Liver (tissue), 9 donors: ENCODE data around the gene PRRT3. TPM values are rescaled to one million over a fixed set of nuclear protein-coding genes. Genes with fewer than 3 reads are reported as not detected.
A peak's percentile ranks its signal among the peaks of the same experiment; 100 is the strongest.

Source experiments
- DNase-seq: peaks from one replicate; pipeline ENCODE4 v3.0.0-alpha.2; 2017; ENCODE audit warnings: low spot score
- H3K27ac ChIP-seq, 2 donors: one replicate each; pipeline ENCODE4 v1.7.0; 2013; ENCODE audit warnings: inconsistent platforms in 2 of 2, low read length in 2 of 2, control low read depth in 1 of 2, low read depth in 1 of 2, mild to moderate bottlenecking in 1 of 2
- H3K27me3 ChIP-seq, 4 donors: one replicate each; pipeline versions ENCODE4 v1.6.1 to v1.7.0; 2013; ENCODE audit warnings: low read length in 3 of 4, inconsistent platforms in 1 of 4, mild to moderate bottlenecking in 1 of 4, moderate library complexity in 1 of 4; ENCODE audit not compliant: control insufficient read depth in 4 of 4, insufficient read depth in 4 of 4
- H3K36me3 ChIP-seq, 4 donors: one replicate each; pipeline versions ENCODE4 v1.6.1 to v1.7.0; 2013; ENCODE audit warnings: low read length in 3 of 4, mild to moderate bottlenecking in 3 of 4, low read depth in 1 of 4, moderate library complexity in 1 of 4; ENCODE audit not compliant: control insufficient read depth in 4 of 4, insufficient read depth in 3 of 4
- H3K4me1 ChIP-seq, 4 donors: one replicate each; pipeline versions ENCODE4 v1.6.1 to v1.7.0; 2013; ENCODE audit warnings: low read length in 3 of 4, mild to moderate bottlenecking in 3 of 4, moderate library complexity in 1 of 4; ENCODE audit not compliant: control insufficient read depth in 4 of 4, insufficient read depth in 4 of 4
- H3K4me3 ChIP-seq, 3 donors: one replicate each; pipeline versions ENCODE4 v1.6.1 to v1.7.0; 2013; ENCODE audit warnings: low read length in 3 of 3, control low read depth in 1 of 3, low read depth in 1 of 3, mild to moderate bottlenecking in 1 of 3
- H3K9ac ChIP-seq, 2 donors: one replicate each; pipeline ENCODE4 v1.7.0; 2013; ENCODE audit warnings: low read length in 2 of 2, mild to moderate bottlenecking in 2 of 2, moderate library complexity in 2 of 2, control low read depth in 1 of 2, low read depth in 1 of 2
- H3K9me3 ChIP-seq, 4 donors: one replicate each; pipeline versions ENCODE4 v1.6.1 to v1.7.0; 2013; ENCODE audit warnings: low read length in 3 of 4; ENCODE audit not compliant: control insufficient read depth in 4 of 4
- EGR1 ChIP-seq, 2 donors: IDR thresholded peaks; 2 replicates each; pipeline ENCODE4 v1.6.1; 2016 to 2018; ENCODE audit warnings: antibody characterized with exemption in 2 of 2, low read depth in 2 of 2
- FOXA2 ChIP-seq: IDR thresholded peaks from 2 replicates; pipeline ENCODE4 v1.6.1; 2016; ENCODE audit warnings: antibody characterized with exemption
- GABPA ChIP-seq, 2 donors: IDR thresholded peaks in 1 of 2; conservative IDR thresholded peaks in 1 of 2; 2 replicates each; pipeline ENCODE4 v1.6.1; 2016; ENCODE audit warnings: antibody characterized with exemption in 2 of 2, mild to moderate bottlenecking in 1 of 2, moderate library complexity in 1 of 2
- HNF4A ChIP-seq, 2 donors: conservative IDR thresholded peaks; 2 replicates each; pipeline ENCODE4 v1.6.1; 2016; ENCODE audit warnings: antibody characterized with exemption in 2 of 2, mild to moderate bottlenecking in 2 of 2
- HNF4G ChIP-seq: IDR thresholded peaks from 2 replicates; pipeline ENCODE4 v1.6.1; 2016; ENCODE audit warnings: antibody characterized with exemption
- NR2F2 ChIP-seq: IDR thresholded peaks from 2 replicates; pipeline ENCODE4 v1.6.1; 2016; ENCODE audit warnings: antibody characterized with exemption
- RAD21 ChIP-seq, 2 donors: IDR thresholded peaks; 2 replicates each; pipeline ENCODE4 v1.6.1; 2016; ENCODE audit warnings: antibody characterized with exemption in 2 of 2, mild to moderate bottlenecking in 2 of 2
- RXRA ChIP-seq, 2 donors: IDR thresholded peaks; 2 replicates each; pipeline ENCODE4 v1.6.1; 2017 to 2018; ENCODE audit warnings: antibody characterized with exemption in 2 of 2, mild to moderate bottlenecking in 1 of 2
- SP1 ChIP-seq: IDR thresholded peaks from 2 replicates; pipeline ENCODE4 v1.6.1; 2018; ENCODE audit warnings: antibody characterized with exemption, mild to moderate bottlenecking
- TAF1 ChIP-seq: conservative IDR thresholded peaks from 2 replicates; pipeline ENCODE4 v1.6.1; 2016; ENCODE audit warnings: antibody characterized with exemption, mild to moderate bottlenecking
- YY1 ChIP-seq: IDR thresholded peaks from 2 replicates; pipeline ENCODE4 v1.6.1; 2016; ENCODE audit warnings: antibody characterized with exemption, mild to moderate bottlenecking
- WGBS: extraction: QIAGEN DNeasy Blood & Tissue Kit; methylation state at CpG from one replicate; pipeline ENCODE4 v1.1.7; 2013; 5-methylcytosine and 5-hydroxymethylcytosine counted together
- polyA plus RNA-seq, 2 donors: library from polyadenylated mRNA; stranded (reverse) in 1 of 2; unstranded in 1 of 2; fragments of 200-250 nt in 1 of 2; fragments of >200 nt in 1 of 2; fragmentation: Nextera tagmentation in 1 of 2; extraction: Ambion mirVana in 1 of 2; gene quantifications; one replicate each; pipeline versions ENCODE4 v1.2.1 to v1.2.3, GENCODE V29; 2013 to 2015
- total RNA-seq, 2 donors: library from RNA; depleted of rRNA; stranded (reverse); fragments of >200 nt; gene quantifications; one replicate each; pipeline ENCODE4 v1.2.3, GENCODE V29; 2014
- TF ChIP-seq, protein P1 (sequence below): IDR thresholded peaks from 2 replicates; pipeline ENCODE4 v1.6.1; 2016; ENCODE audit warnings: antibody characterized with exemption, mild to moderate bottlenecking
- TF ChIP-seq, protein P2 (sequence below): IDR thresholded peaks from 2 replicates; pipeline ENCODE4 v1.6.1; 2016; ENCODE audit warnings: antibody characterized with exemption
- TF ChIP-seq, protein P3 (sequence below): fragments of 150-350 bp; IDR thresholded peaks from 2 replicates; pipeline ENCODE4 v1.5.1; 2017; ENCODE audit warnings: improper control_type of control experiment, low read depth, low read length; ENCODE audit not compliant: missing input control
- TF ChIP-seq, protein P4 (sequence below): IDR thresholded peaks from 2 replicates; pipeline ENCODE4 v1.6.1; 2016; ENCODE audit warnings: antibody characterized with exemption
- donor health status: healthy.
- donor health status: healthy.
- donor health status: healthy.
- donor health status: healthy.
- donor health status: healthy.

Gene PRRT3
- total and polyA plus RNA-seq, 4 donors: 0.14 to 0.79 (median 0.24) TPM

DNA sequence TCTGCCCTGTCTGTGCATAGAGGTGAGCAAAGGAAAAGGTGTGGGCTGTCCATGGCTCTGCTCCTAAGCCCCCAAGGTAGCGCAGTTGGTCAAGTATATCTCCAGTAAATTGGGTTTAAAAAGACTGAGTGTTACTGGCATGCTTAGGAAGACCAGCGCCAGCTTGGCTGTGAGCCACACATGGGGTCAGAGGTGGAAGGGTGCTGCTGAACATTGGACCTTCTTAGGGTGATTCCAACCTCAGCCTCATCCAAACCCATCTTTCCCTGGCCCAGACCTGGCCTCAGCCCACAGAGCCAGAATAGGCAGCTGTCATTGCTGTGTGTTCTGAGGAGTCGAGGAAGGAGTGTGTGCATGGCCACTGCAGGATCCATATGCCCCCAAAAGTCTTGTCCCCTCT lies 43.9 kb downstream of the PRRT3 start:
- H3K9ac ChIP-seq: no peak overlapping the region
- peak overlapping the region; percentile 9 to 60 for H3K27ac ChIP-seq
- H3K36me3 ChIP-seq: no peaks in the 10 kb centered on the region
- H3K4me1 ChIP-seq: peaks cover 8 to 59% (median 48%) of the 10 kb centered on the region in 4 donors
- no peak overlapping the region for H3K4me3 ChIP-seq
- DNase-seq: no peak
- H3K9me3 ChIP-seq: no peaks in the 10 kb centered on the region
- 43% methylated on average over 3 of the region's 3 CpGs for WGBS
- peak; percentile 43 for TF ChIP-seq SP1
- TF ChIP-seq HNF4A (conservative IDR thresholded peaks at IDR 0.05): peak; percentile 46 to 77
- peak in 1 of 2 donors; percentile 30 for TF ChIP-seq RXRA (IDR thresholded peaks at IDR 0.05)
- TF ChIP-seq EGR1 (IDR thresholded peaks at IDR 0.05; ENCODE audit: low read depth in 2 of 2): no peak
- no peak for TF ChIP-seq YY1
- TF ChIP-seq NR2F2: peak; percentile 65
- no peaks in the 10 kb centered on the region for H3K27me3 ChIP-seq

DNA sequence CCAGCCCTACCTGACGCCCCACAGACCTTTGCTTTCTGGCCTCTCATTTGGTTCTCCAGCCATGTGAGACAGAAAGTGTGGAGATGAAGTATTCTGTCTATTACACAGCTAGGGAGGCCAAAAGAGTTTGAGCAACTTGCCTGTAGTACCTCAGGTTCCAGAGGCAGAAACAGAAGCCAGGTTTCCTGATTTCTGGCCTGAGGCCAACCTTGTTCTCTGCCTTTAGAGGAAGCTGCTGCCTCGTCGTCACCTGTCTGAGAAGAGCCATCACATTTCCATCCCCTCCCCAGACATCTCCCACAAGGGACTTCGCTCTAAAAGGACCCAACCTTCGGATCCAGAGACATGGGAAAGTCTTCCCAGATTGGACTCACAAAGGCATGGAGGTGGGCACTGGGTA lies 45.7 kb downstream of the PRRT3 start:
- Histone ChIP-seq H3K36me3 (no peaks in the 10 kb centered on the region), H3K4me1 (peaks cover 16 to 57% (median 44%) of the 10 kb centered on the region in 4 donors), H3K9me3 (no peaks in the 10 kb centered on the region), H3K27me3 (no peaks in the 10 kb centered on the region), H3K27ac (no peak overlapping the region), H3K9ac (no peak overlapping the region), H3K4me3 (no peak overlapping the region)
- no peak for TF ChIP-seq SP1
- TF ChIP-seq FOXA2: no peak
- TF ChIP-seq, protein P1, sequence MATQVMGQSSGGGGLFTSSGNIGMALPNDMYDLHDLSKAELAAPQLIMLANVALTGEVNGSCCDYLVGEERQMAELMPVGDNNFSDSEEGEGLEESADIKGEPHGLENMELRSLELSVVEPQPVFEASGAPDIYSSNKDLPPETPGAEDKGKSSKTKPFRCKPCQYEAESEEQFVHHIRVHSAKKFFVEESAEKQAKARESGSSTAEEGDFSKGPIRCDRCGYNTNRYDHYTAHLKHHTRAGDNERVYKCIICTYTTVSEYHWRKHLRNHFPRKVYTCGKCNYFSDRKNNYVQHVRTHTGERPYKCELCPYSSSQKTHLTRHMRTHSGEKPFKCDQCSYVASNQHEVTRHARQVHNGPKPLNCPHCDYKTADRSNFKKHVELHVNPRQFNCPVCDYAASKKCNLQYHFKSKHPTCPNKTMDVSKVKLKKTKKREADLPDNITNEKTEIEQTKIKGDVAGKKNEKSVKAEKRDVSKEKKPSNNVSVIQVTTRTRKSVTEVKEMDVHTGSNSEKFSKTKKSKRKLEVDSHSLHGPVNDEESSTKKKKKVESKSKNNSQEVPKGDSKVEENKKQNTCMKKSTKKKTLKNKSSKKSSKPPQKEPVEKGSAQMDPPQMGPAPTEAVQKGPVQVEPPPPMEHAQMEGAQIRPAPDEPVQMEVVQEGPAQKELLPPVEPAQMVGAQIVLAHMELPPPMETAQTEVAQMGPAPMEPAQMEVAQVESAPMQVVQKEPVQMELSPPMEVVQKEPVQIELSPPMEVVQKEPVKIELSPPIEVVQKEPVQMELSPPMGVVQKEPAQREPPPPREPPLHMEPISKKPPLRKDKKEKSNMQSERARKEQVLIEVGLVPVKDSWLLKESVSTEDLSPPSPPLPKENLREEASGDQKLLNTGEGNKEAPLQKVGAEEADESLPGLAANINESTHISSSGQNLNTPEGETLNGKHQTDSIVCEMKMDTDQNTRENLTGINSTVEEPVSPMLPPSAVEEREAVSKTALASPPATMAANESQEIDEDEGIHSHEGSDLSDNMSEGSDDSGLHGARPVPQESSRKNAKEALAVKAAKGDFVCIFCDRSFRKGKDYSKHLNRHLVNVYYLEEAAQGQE: no peak
- TF ChIP-seq HNF4G: no peak
- no peak for TF ChIP-seq RXRA (IDR thresholded peaks at IDR 0.05)
- TF ChIP-seq TAF1: no peak
- TF ChIP-seq RAD21 (IDR thresholded peaks at IDR 0.05): no peak
- TF ChIP-seq, protein P2, sequence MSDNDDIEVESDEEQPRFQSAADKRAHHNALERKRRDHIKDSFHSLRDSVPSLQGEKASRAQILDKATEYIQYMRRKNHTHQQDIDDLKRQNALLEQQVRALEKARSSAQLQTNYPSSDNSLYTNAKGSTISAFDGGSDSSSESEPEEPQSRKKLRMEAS: no peak
- TF ChIP-seq HNF4A (conservative IDR thresholded peaks at IDR 0.05): no peak
- TF ChIP-seq GABPA (IDR thresholded peaks at IDR 0.05 in 1 of 2, conservative IDR thresholded peaks at IDR 0.05 in 1 of 2): no peak
- TF ChIP-seq, protein P3, sequence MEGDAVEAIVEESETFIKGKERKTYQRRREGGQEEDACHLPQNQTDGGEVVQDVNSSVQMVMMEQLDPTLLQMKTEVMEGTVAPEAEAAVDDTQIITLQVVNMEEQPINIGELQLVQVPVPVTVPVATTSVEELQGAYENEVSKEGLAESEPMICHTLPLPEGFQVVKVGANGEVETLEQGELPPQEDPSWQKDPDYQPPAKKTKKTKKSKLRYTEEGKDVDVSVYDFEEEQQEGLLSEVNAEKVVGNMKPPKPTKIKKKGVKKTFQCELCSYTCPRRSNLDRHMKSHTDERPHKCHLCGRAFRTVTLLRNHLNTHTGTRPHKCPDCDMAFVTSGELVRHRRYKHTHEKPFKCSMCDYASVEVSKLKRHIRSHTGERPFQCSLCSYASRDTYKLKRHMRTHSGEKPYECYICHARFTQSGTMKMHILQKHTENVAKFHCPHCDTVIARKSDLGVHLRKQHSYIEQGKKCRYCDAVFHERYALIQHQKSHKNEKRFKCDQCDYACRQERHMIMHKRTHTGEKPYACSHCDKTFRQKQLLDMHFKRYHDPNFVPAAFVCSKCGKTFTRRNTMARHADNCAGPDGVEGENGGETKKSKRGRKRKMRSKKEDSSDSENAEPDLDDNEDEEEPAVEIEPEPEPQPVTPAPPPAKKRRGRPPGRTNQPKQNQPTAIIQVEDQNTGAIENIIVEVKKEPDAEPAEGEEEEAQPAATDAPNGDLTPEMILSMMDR: no peak
- TF ChIP-seq, protein P4, sequence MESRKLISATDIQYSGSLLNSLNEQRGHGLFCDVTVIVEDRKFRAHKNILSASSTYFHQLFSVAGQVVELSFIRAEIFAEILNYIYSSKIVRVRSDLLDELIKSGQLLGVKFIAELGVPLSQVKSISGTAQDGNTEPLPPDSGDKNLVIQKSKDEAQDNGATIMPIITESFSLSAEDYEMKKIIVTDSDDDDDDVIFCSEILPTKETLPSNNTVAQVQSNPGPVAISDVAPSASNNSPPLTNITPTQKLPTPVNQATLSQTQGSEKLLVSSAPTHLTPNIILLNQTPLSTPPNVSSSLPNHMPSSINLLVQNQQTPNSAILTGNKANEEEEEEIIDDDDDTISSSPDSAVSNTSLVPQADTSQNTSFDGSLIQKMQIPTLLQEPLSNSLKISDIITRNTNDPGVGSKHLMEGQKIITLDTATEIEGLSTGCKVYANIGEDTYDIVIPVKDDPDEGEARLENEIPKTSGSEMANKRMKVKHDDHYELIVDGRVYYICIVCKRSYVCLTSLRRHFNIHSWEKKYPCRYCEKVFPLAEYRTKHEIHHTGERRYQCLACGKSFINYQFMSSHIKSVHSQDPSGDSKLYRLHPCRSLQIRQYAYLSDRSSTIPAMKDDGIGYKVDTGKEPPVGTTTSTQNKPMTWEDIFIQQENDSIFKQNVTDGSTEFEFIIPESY: no peak
- no peak for TF ChIP-seq EGR1 (IDR thresholded peaks at IDR 0.05; ENCODE audit: low read depth in 2 of 2)
- TF ChIP-seq YY1: no peak
- DNase-seq: no peak
- WGBS: 80% methylated on average over 5 of the region's 5 CpGs
